SK-N-MC (cell line): ENCODE measurements around the gene MTF1.

Experiments
- EZH2 ChIP-seq: fragments of 200-600 bp; sonication (generic); IDR thresholded peaks from one replicate; pipeline ENCODE4 v1.6.1; 2017; ENCODE audit warnings: antibody characterized with exemption
- POLR2AphosphoS5 ChIP-seq: IDR thresholded peaks from 2 replicates; pipeline ENCODE4 v1.6.1; 2012; ENCODE audit warnings: mild to moderate bottlenecking, low read depth, low read length, borderline replicate concordance

GRCh38 chr1:37807220-37807554, 52.2 kb downstream of the MTF1 start:
- TF ChIP-seq POLR2AphosphoS5 (no peak), EZH2 (no peak)
